ENCODE data around the gene HARBI1. TPM values are rescaled to one million over a fixed set of nuclear protein-coding genes. Genes with fewer than 3 reads are reported as not detected.
"Not testable (repeated sequence)": the region's sequence is repeated elsewhere in the genome, so short reads cannot be mapped to it uniquely, and the experiment has no call there.

Gene HARBI1
- total RNA-seq, 1 donor from 2014 or later, result 5.3 TPM

- Histone ChIP-seq H3K4me2 (no peak overlapping the region), H3K4me3 (no peak overlapping the region), H3K36me3 (no peaks in the 10 kb centered on the region), H3K9ac (no peak overlapping the region), H3K4me1 (peaks cover 11% of the 10 kb centered on the region), H3K9me3 (ENCODE audit: low read depth) (no peaks in the 10 kb centered on the region), H2AFZ (replicated peaks) (no peak overlapping the region), H4K20me1 (ENCODE audit: low read depth) (peaks cover 33% of the 10 kb centered on the region), H3K27ac (no peak overlapping the region), H3K79me2 (ENCODE audit: low read depth) (peaks cover 88% of the 10 kb centered on the region), H3K27me3 (no peaks in the 10 kb centered on the region), H3F3A (ENCODE audit: low read depth) (peaks cover 2% of the 10 kb centered on the region)
- H3K36me3 Mint-ChIP-seq, result peaks cover 2% of the 10 kb centered on the region
- H3K9me3 Mint-ChIP-seq, result no peaks in the 10 kb centered on the region
- peaks cover 17% of the 10 kb centered on the region for H3K4me1 Mint-ChIP-seq
- H3K27me3 Mint-ChIP-seq (ENCODE audit: insufficient read depth, low read depth), result peaks cover under 1% of the 10 kb centered on the region
- no peak for DNase-seq (ENCODE audit: low spot score)
- TF ChIP-seq EZH2 (IDR thresholded peaks at IDR 0.05), result no peak
- TF ChIP-seq CTCF (IDR thresholded peaks at IDR 0.05), result no peak
- no peak for TF ChIP-seq EZH2phosphoT487 (IDR thresholded peaks at IDR 0.05)
- no peak overlapping the region for H3K27ac Mint-ChIP-seq
- no peak overlapping the region for H3K4me3 Mint-ChIP-seq
Measured at GRCh38 chr11:46588131-46588530, 28.9 kb downstream of the HARBI1 start.

- H3K27me3 ChIP-seq; H3K9me3 ChIP-seq (ENCODE audit: low read depth); H3K4me1 ChIP-seq; H3F3A ChIP-seq (ENCODE audit: low read depth); H3K9ac ChIP-seq; H3K36me3 ChIP-seq; H3K4me1 Mint-ChIP-seq; DNase-seq (ENCODE audit: low spot score); H3K9me3 Mint-ChIP-seq; H3K27ac Mint-ChIP-seq; H4K20me1 ChIP-seq (ENCODE audit: low read depth); H3K4me2 ChIP-seq; H3K4me3 Mint-ChIP-seq; H3K27me3 Mint-ChIP-seq (ENCODE audit: insufficient read depth, low read depth); H3K4me3 ChIP-seq; H3K27ac ChIP-seq; H2AFZ ChIP-seq (replicated peaks): not testable (repeated sequence)
- peaks cover 12% of the 10 kb centered on the region for H3K36me3 Mint-ChIP-seq
- H3K79me2 ChIP-seq (ENCODE audit: low read depth), result peaks cover 87% of the 10 kb centered on the region
Measured at GRCh38 chr11:46583513-46583912, 33.5 kb downstream of the HARBI1 start.

GRCh38 chr11:46582588-46582987 lies 34.4 kb downstream of the HARBI1 start:
- no peak overlapping the region for H3K27ac ChIP-seq
- no peak for DNase-seq (ENCODE audit: low spot score)
- peaks cover 2% of the 10 kb centered on the region for H3K27me3 Mint-ChIP-seq (ENCODE audit: insufficient read depth, low read depth)
- no peaks in the 10 kb centered on the region for H3K27me3 ChIP-seq
- H2AFZ ChIP-seq (replicated peaks), result no peak overlapping the region
- no peak overlapping the region for H3K4me3 Mint-ChIP-seq
- no peaks in the 10 kb centered on the region for H3K4me1 ChIP-seq
- H3K36me3 ChIP-seq, result no peaks in the 10 kb centered on the region
- H3F3A ChIP-seq (ENCODE audit: low read depth), result no peaks in the 10 kb centered on the region
- no peaks in the 10 kb centered on the region for H3K4me1 Mint-ChIP-seq
- H3K27ac Mint-ChIP-seq, result no peak overlapping the region
- H3K9me3 Mint-ChIP-seq, result peaks cover 4% of the 10 kb centered on the region
- peaks cover 87% of the 10 kb centered on the region for H3K79me2 ChIP-seq (ENCODE audit: low read depth)
- H3K9me3 ChIP-seq (ENCODE audit: low read depth), result no peaks in the 10 kb centered on the region
- TF ChIP-seq EZH2phosphoT487 (IDR thresholded peaks at IDR 0.05) (no peak), CTCF (IDR thresholded peaks at IDR 0.05) (no peak), EZH2 (IDR thresholded peaks at IDR 0.05) (no peak)
- H3K4me2 ChIP-seq, result no peak overlapping the region
- H3K36me3 Mint-ChIP-seq, result peaks cover 12% of the 10 kb centered on the region
- no peak overlapping the region for H3K4me3 ChIP-seq
- H3K9ac ChIP-seq, result no peak overlapping the region
- peaks cover 7% of the 10 kb centered on the region for H4K20me1 ChIP-seq (ENCODE audit: low read depth)

GRCh38 chr11:46577058-46577457 lies 40.0 kb downstream of the HARBI1 start:
- H3K79me2 ChIP-seq (ENCODE audit: low read depth), result peaks cover 91% of the 10 kb centered on the region
- H3K4me3 ChIP-seq, result no peak overlapping the region
- no peaks in the 10 kb centered on the region for H3K27me3 ChIP-seq
- H3K36me3 ChIP-seq, result no peaks in the 10 kb centered on the region
- H3K9me3 ChIP-seq (ENCODE audit: low read depth), result no peaks in the 10 kb centered on the region
- no peak overlapping the region for H3K4me2 ChIP-seq
- peaks cover 9% of the 10 kb centered on the region for H4K20me1 ChIP-seq (ENCODE audit: low read depth)
- H2AFZ ChIP-seq (replicated peaks), result no peak overlapping the region
- TF ChIP-seq EZH2 (IDR thresholded peaks at IDR 0.05) (no peak), CTCF (IDR thresholded peaks at IDR 0.05) (no peak), EZH2phosphoT487 (IDR thresholded peaks at IDR 0.05) (no peak)
- H3K36me3 Mint-ChIP-seq, result peaks cover 18% of the 10 kb centered on the region
- DNase-seq (ENCODE audit: low spot score), result no peak
- H3K4me1 Mint-ChIP-seq, result no peaks in the 10 kb centered on the region
- no peaks in the 10 kb centered on the region for H3F3A ChIP-seq (ENCODE audit: low read depth)
- H3K9me3 Mint-ChIP-seq, result peaks cover 5% of the 10 kb centered on the region
- H3K27me3 Mint-ChIP-seq (ENCODE audit: insufficient read depth, low read depth), result peaks cover 2% of the 10 kb centered on the region
- H3K27ac Mint-ChIP-seq, result no peak overlapping the region
- no peak overlapping the region for H3K9ac ChIP-seq
- no peak overlapping the region for H3K27ac ChIP-seq
- H3K4me1 ChIP-seq, result no peaks in the 10 kb centered on the region
- no peak overlapping the region for H3K4me3 Mint-ChIP-seq

All from neural progenitor cell (in vitro differentiated cells).